SU-DHL-6 (cell line): Measurements from ENCODE around the gene DOCK8.

Source experiments
- H2AFZ ChIP-seq: fragments of 200-600 bp; sonication (generic); 2 replicates; pipeline ENCODE4 v1.6.1; 2014; ENCODE audit warnings: low read depth, mild to moderate bottlenecking, moderate library complexity, mixed read lengths, antibody characterized with exemption, low read length; ENCODE audit not compliant: severe bottlenecking
- H3F3A ChIP-seq: fragments of 200-600 bp; shearing (Covaris generic); 2 replicates; pipeline ENCODE4 v1.6.0; 2016; ENCODE audit warnings: antibody characterized with exemption, mild to moderate bottlenecking; ENCODE audit not compliant: insufficient read depth
- H3K27ac ChIP-seq: fragments of 200-600 bp; sonication (generic); 2 replicates; pipeline ENCODE4 v1.5.1; 2016; ENCODE audit warnings: low read depth, mild to moderate bottlenecking, low read length, moderate library complexity, mixed read lengths
- H3K27me3 ChIP-seq: fragments of 200-600 bp; sonication (generic), shearing (Covaris generic); 2 replicates; pipeline ENCODE4 v1.6.0; 2014; ENCODE audit warnings: mild to moderate bottlenecking, low read length
- H3K36me3 ChIP-seq: fragments of 200-600 bp; sonication (generic); 2 replicates; pipeline ENCODE4 v1.6.1; 2014; ENCODE audit warnings: mild to moderate bottlenecking, low read length, mixed read lengths
- H3K4me2 ChIP-seq: fragments of 300-600, 200-600 bp; shearing (Covaris generic), sonication (generic); 2 replicates; pipeline ENCODE4 v1.6.0; 2014; ENCODE audit warnings: low read length, low read depth, mild to moderate bottlenecking; ENCODE audit not compliant: poor library complexity, severe bottlenecking
- H3K4me3 ChIP-seq: fragments of 200-600 bp; sonication (generic); 2 replicates; pipeline ENCODE4 v1.5.1; 2014; ENCODE audit warnings: antibody characterized with exemption, low read length, mild to moderate bottlenecking, mixed read lengths; ENCODE audit not compliant: insufficient read depth, poor library complexity, severe bottlenecking
- H3K79me2 ChIP-seq: fragments of 200-600 bp; sonication (generic); 2 replicates; pipeline ENCODE4 v1.6.1; 2014; ENCODE audit warnings: mild to moderate bottlenecking, low read length, moderate library complexity; ENCODE audit not compliant: insufficient read depth
- H3K9ac ChIP-seq: fragments of 200-600 bp; sonication (generic); 2 replicates; pipeline ENCODE4 v1.7.0; 2014; ENCODE audit warnings: mild to moderate bottlenecking, low read length
- H3K9me2 ChIP-seq: fragments of 200-600 bp; sonication (generic); replicated peaks from 2 replicates; pipeline ENCODE4 v1.6.1; 2014; ENCODE audit warnings: low read length; ENCODE audit not compliant: insufficient read depth
- H3K9me3 ChIP-seq: fragments of 200-600 bp; sonication (generic); 2 replicates; pipeline ENCODE4 v1.6.1; 2014; ENCODE audit warnings: low read length, mixed read lengths; ENCODE audit not compliant: insufficient read depth
- H4K20me1 ChIP-seq: fragments of 200-600 bp; sonication (generic); 2 replicates; pipeline ENCODE4 v1.6.1; 2014; ENCODE audit warnings: low read depth, mild to moderate bottlenecking, antibody characterized with exemption, low read length, moderate library complexity, mixed read lengths
- EZH2phosphoT487 ChIP-seq: fragments of 200-600 bp; sonication (generic), shearing (Covaris generic); conservative IDR thresholded peaks from 2 replicates; pipeline ENCODE4 v1.6.1; 2018; ENCODE audit warnings: mild to moderate bottlenecking, antibody characterized with exemption, low read length, moderate library complexity, mixed read lengths
- TF ChIP-seq, protein P1 (sequence below): fragments of 200-600 bp; sonication (generic); IDR thresholded peaks from one replicate; pipeline ENCODE4 v1.5.1; 2017; ENCODE audit warnings: antibody characterized with exemption, mild to moderate bottlenecking, low read length, moderate library complexity; ENCODE audit not compliant: insufficient read depth, poor library complexity, severe bottlenecking

Gene DOCK8

DNA sequence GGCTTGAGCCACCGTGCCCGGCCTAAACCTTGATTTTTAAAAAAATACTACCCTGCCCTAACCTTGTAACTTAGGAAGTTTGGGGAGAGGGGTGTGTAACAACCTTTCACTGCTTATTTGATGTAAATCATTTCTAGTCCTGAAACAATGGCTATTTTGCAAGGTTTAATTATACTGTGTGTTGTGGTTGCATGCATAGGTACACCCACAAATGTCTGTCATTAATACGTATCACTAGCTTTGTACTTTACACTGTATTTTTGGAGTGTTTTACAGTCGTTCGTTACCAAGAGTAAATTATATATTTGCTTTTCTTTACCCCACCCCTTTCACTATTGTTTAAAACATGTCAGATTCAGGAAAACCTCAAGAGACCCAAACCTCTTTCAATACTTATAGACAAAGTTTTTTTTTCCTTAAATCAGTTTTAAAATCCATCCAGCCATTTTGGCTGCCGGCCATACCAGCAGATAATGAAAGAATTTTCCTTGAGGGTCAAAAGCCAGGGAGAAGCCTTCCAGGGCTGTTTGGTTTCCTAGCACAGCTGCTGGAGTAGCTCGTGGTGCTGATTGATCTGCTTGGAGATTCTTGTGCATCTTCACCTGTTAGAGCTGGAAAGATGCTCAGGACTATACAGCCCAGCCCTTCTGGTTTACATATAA lies 50.7 kb downstream of the DOCK8 start:
- H3F3A ChIP-seq: no peaks in the 10 kb centered on the region
- H3K79me2 ChIP-seq: no peaks in the 10 kb centered on the region
- H4K20me1 ChIP-seq: no peaks in the 10 kb centered on the region
- no peak for TF ChIP-seq EZH2phosphoT487
- TF ChIP-seq, protein P1, sequence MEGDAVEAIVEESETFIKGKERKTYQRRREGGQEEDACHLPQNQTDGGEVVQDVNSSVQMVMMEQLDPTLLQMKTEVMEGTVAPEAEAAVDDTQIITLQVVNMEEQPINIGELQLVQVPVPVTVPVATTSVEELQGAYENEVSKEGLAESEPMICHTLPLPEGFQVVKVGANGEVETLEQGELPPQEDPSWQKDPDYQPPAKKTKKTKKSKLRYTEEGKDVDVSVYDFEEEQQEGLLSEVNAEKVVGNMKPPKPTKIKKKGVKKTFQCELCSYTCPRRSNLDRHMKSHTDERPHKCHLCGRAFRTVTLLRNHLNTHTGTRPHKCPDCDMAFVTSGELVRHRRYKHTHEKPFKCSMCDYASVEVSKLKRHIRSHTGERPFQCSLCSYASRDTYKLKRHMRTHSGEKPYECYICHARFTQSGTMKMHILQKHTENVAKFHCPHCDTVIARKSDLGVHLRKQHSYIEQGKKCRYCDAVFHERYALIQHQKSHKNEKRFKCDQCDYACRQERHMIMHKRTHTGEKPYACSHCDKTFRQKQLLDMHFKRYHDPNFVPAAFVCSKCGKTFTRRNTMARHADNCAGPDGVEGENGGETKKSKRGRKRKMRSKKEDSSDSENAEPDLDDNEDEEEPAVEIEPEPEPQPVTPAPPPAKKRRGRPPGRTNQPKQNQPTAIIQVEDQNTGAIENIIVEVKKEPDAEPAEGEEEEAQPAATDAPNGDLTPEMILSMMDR: no peak
- no peaks in the 10 kb centered on the region for H3K9me3 ChIP-seq
- no peaks in the 10 kb centered on the region for H3K9me2 ChIP-seq
- no peak overlapping the region for H3K9ac ChIP-seq
- H2AFZ ChIP-seq: no peak overlapping the region
- H3K4me3 ChIP-seq: no peak overlapping the region
- no peak overlapping the region for H3K4me2 ChIP-seq
- no peaks in the 10 kb centered on the region for H3K36me3 ChIP-seq
- no peaks in the 10 kb centered on the region for H3K27me3 ChIP-seq
- no peak overlapping the region for H3K27ac ChIP-seq

DNA sequence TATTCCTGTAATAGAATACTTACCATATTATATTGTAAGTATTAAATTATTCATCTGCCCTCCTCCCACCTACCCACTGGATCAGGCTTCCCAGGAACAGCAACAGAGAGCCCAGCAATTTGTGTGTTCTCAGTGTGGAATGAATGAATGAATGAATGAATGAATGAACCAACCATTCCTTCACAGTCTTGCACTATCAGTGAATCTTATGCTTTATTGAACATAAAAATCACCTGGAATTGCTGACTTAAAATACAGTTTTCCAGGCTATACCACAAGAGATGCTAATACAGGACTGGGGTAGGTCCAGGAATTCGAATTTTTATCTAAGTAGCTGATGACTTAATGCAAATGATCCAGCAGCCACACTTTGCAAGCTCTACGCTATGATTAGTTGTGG lies 51.6 kb downstream of the DOCK8 start:
- Histone ChIP-seq H3K4me2 (no peak overlapping the region), H3K27ac (no peak overlapping the region), H3K9me3 (no peaks in the 10 kb centered on the region), H2AFZ (no peak overlapping the region), H3K9ac (no peak overlapping the region), H3K79me2 (no peaks in the 10 kb centered on the region), H3F3A (no peaks in the 10 kb centered on the region; the same call in 1 of the 2 replicates), H3K4me3 (no peak overlapping the region), H3K36me3 (no peaks in the 10 kb centered on the region), H3K9me2 (no peaks in the 10 kb centered on the region), H4K20me1 (no peaks in the 10 kb centered on the region), H3K27me3 (no peaks in the 10 kb centered on the region)
- TF ChIP-seq EZH2phosphoT487: no peak

GRCh38 chr9:268616-269015 lies 54.0 kb downstream of the DOCK8 start:
- Histone ChIP-seq H3K9me3 (no peaks in the 10 kb centered on the region), H4K20me1 (no peaks in the 10 kb centered on the region), H2AFZ (no peak overlapping the region), H3K4me2 (no peak overlapping the region), H3K9ac (no peak overlapping the region), H3F3A (peaks cover 22% of the 10 kb centered on the region), H3K9me2 (no peaks in the 10 kb centered on the region), H3K27me3 (no peaks in the 10 kb centered on the region), H3K36me3 (no peaks in the 10 kb centered on the region), H3K27ac (no peak overlapping the region), H3K79me2 (peaks cover 2% of the 10 kb centered on the region), H3K4me3 (no peak overlapping the region)
- TF ChIP-seq, protein P1: no peak
- TF ChIP-seq EZH2phosphoT487: no peak

DNA sequence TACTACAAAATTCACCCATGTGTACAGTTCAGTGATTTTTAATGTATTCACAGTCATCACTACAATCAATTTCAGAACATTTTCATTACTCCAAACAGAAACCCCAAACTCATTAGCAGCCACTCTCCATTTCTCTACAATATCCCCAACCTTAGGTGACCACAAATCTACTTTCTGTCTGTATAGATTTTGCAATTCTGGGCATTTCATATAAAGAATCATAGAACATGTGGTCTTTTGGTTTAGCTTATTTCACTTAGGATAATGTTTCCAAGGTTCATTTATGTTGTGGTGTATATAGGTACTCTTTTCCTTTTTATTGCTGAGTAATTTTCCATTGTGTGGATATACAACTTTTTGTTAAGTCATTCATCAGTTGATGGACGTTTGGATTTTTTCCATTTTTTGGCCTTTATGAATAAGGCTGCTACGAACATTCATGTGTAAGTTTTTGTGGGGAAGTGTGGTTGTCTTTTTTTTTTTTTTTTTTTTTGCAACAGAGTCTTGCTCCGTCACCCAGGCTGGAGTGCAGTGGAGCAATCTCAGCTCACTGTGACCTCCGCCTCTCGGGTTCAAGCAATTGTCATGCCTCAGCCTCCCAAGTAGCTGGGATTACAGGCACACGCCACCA lies 54.5 kb downstream of the DOCK8 start:
- Histone ChIP-seq H3K27me3 (no peaks in the 10 kb centered on the region), H3K4me2 (no peak overlapping the region), H3K36me3 (no peaks in the 10 kb centered on the region), H3K9me3 (no peaks in the 10 kb centered on the region), H2AFZ (no peak overlapping the region), H3K9me2 (no peaks in the 10 kb centered on the region), H3K9ac (no peak overlapping the region), H4K20me1 (no peaks in the 10 kb centered on the region), H3F3A (peaks cover 22% of the 10 kb centered on the region), H3K79me2 (peaks cover 8% of the 10 kb centered on the region), H3K4me3 (no peak overlapping the region), H3K27ac (no peak overlapping the region)
- TF ChIP-seq, protein P1: no peak
- no peak for TF ChIP-seq EZH2phosphoT487
